BLaER1 (cell line): ENCODE measurements around the gene ZNF324.

Source experiments
- H3K27ac ChIP-seq: shearing (Covaris generic); formaldehyde crosslinking; 2 replicates; pipeline ENCODE4 v1.8.1; 2022
- H3K27me3 ChIP-seq: shearing (Covaris generic); formaldehyde crosslinking; 2 replicates; pipeline ENCODE4 v1.8.1; 2022
- H3K36me3 ChIP-seq: shearing (Covaris generic); formaldehyde crosslinking; 2 replicates; pipeline ENCODE4 v1.8.1; 2022
- H3K4me1 ChIP-seq: shearing (Covaris generic); formaldehyde crosslinking; 2 replicates; pipeline ENCODE4 v1.8.1; 2022
- H3K4me2 ChIP-seq: shearing (Covaris generic); formaldehyde crosslinking; 2 replicates; pipeline ENCODE4 v1.8.1; 2022
- H3K4me3 ChIP-seq: shearing (Covaris generic); formaldehyde crosslinking; 2 replicates; pipeline ENCODE4 v1.8.1; 2022
- H3K9ac ChIP-seq: shearing (Covaris generic); formaldehyde crosslinking; 2 replicates; pipeline ENCODE4 v1.8.1; 2022
- H3K9me3 ChIP-seq: shearing (Covaris generic); formaldehyde crosslinking; 2 replicates; pipeline ENCODE4 v1.8.1; 2022
- H4K20me1 ChIP-seq: shearing (Covaris generic); formaldehyde crosslinking; 2 replicates; pipeline ENCODE4 v1.8.1; 2022
- Cebpa-rat ChIP-seq: shearing (Covaris generic); IDR thresholded peaks from 2 replicates; pipeline ENCODE4 v1.8.1; 2022

Gene ZNF324

GRCh38 chr19:58471736-58472135 lies 4.9 kb downstream of the ZNF324 start:
- TF ChIP-seq Cebpa-rat = no peak
- Histone ChIP-seq H4K20me1 (peaks cover 56% of the 10 kb centered on the region), H3K9ac (no peak overlapping the region)

GRCh38 chr19:58473775-58474174 lies 6.9 kb downstream of the ZNF324 start:
- Histone ChIP-seq H3K27ac (no peak overlapping the region), H4K20me1 (peaks cover 38% of the 10 kb centered on the region), H3K4me2 (peak overlapping the region; percentile 91), H3K4me3 (no peak overlapping the region), H3K9ac (peak overlapping the region; percentile 85), H3K36me3 (peaks cover 48% of the 10 kb centered on the region), H3K4me1 (peaks cover 43% of the 10 kb centered on the region), H3K9me3 (no peaks in the 10 kb centered on the region), H3K27me3 (no peaks in the 10 kb centered on the region)
- no peak for TF ChIP-seq Cebpa-rat

More at GRCh38 chr19:58471736-58472135, 4.9 kb downstream of the ZNF324 start:
- Histone ChIP-seq H3K9me3 (no peaks in the 10 kb centered on the region), H3K27ac (no peak overlapping the region), H3K4me2 (no peak overlapping the region), H3K4me3 (no peak overlapping the region), H3K4me1 (peaks cover 43% of the 10 kb centered on the region), H3K36me3 (peaks cover 48% of the 10 kb centered on the region), H3K27me3 (no peaks in the 10 kb centered on the region)

GRCh38 chr19:58474291-58474996 lies 7.6 kb downstream of the ZNF324 start:
- Histone ChIP-seq H3K4me2 (peak overlapping the region; percentile 91), H4K20me1 (peaks cover 31% of the 10 kb centered on the region), H3K9ac (peak overlapping the region; percentile 85), H3K27ac (peak overlapping the region; percentile 87), H3K4me1 (peaks cover 42% of the 10 kb centered on the region), H3K27me3 (no peaks in the 10 kb centered on the region), H3K4me3 (peak overlapping the region; percentile 74), H3K9me3 (no peaks in the 10 kb centered on the region), H3K36me3 (peaks cover 42% of the 10 kb centered on the region)
- no peak for TF ChIP-seq Cebpa-rat

GRCh38 chr19:58474997-58475713 lies 8.3 kb downstream of the ZNF324 start:
- Histone ChIP-seq H3K4me1 (peaks cover 42% of the 10 kb centered on the region), H3K27ac (peak overlapping the region; percentile 87), H3K4me3 (peak overlapping the region; percentile 74), H3K36me3 (peaks cover 40% of the 10 kb centered on the region), H3K9me3 (no peaks in the 10 kb centered on the region), H4K20me1 (peaks cover 29% of the 10 kb centered on the region), H3K4me2 (peak overlapping the region; percentile 91), H3K27me3 (no peaks in the 10 kb centered on the region), H3K9ac (peak overlapping the region; percentile 85)
- no peak for TF ChIP-seq Cebpa-rat

GRCh38 chr19:58475714-58476497 lies 9.0 kb downstream of the ZNF324 start, which contains the start of gene ZNF446:
ZNF446 (plus strand) TSS chr19:58476352; CDS start chr19:58477219, 867 bp downstream.
- H3K9me3 ChIP-seq = no peaks in the 10 kb centered on the region
- peak within 1 kb of the TSS; percentile 87 for H3K27ac ChIP-seq
- peaks cover 50% of the 10 kb centered on the region for H3K4me1 ChIP-seq
- no peak for TF ChIP-seq Cebpa-rat
- H3K9ac ChIP-seq = peak within 1 kb of the TSS; percentile 85
- H3K4me3 ChIP-seq = peak within 1 kb of the TSS; percentile 74
- H3K36me3 ChIP-seq = peaks cover 41% of the 10 kb centered on the region
- peak within 1 kb of the TSS; percentile 91 for H3K4me2 ChIP-seq
- no peaks in the 10 kb centered on the region for H3K27me3 ChIP-seq
- H4K20me1 ChIP-seq = peaks cover 29% of the 10 kb centered on the region

GRCh38 chr19:58476498-58477015 lies 9.7 kb downstream of the ZNF324 start:
- H3K4me2 ChIP-seq = peak overlapping the region; percentile 91
- no peak for TF ChIP-seq Cebpa-rat
- H3K27me3 ChIP-seq = no peaks in the 10 kb centered on the region
- peak overlapping the region; percentile 74 for H3K4me3 ChIP-seq
- H3K27ac ChIP-seq = peak overlapping the region; percentile 87
- peaks cover 53% of the 10 kb centered on the region for H3K4me1 ChIP-seq
- peaks cover 43% of the 10 kb centered on the region for H3K36me3 ChIP-seq
- peak overlapping the region; percentile 85 for H3K9ac ChIP-seq
- H3K9me3 ChIP-seq = no peaks in the 10 kb centered on the region
- peaks cover 29% of the 10 kb centered on the region for H4K20me1 ChIP-seq

- Histone ChIP-seq H3K36me3 (peaks cover 37% of the 10 kb centered on the region), H3K27me3 (no peaks in the 10 kb centered on the region), H3K4me1 (peaks cover 57% of the 10 kb centered on the region), H3K9me3 (no peaks in the 10 kb centered on the region), H3K4me2 (peak overlapping the region; percentile 91), H3K9ac (peak overlapping the region; percentile 85; the same call in 1 of the 2 replicates), H3K4me3 (peak overlapping the region; percentile 74), H3K27ac (peak overlapping the region; percentile 87; the same call in 1 of the 2 replicates), H4K20me1 (peaks cover 25% of the 10 kb centered on the region)
- no peak for TF ChIP-seq Cebpa-rat
Observed at GRCh38 chr19:58477130-58477529, 10.2 kb downstream of the ZNF324 start.

GRCh38 chr19:58477871-58478270 lies 11.0 kb downstream of the ZNF324 start:
- no peak overlapping the region for H3K9ac ChIP-seq
- H3K4me2 ChIP-seq = no peak overlapping the region

GRCh38 chr19:58479303-58479702 lies 12.4 kb downstream of the ZNF324 start:
- Histone ChIP-seq H4K20me1 (peaks cover 8% of the 10 kb centered on the region), H3K4me2 (no peak overlapping the region), H3K27me3 (no peaks in the 10 kb centered on the region), H3K9me3 (no peaks in the 10 kb centered on the region), H3K36me3 (peaks cover 18% of the 10 kb centered on the region), H3K27ac (no peak overlapping the region), H3K9ac (no peak overlapping the region; the same call in 1 of the 2 replicates), H3K4me1 (peaks cover 59% of the 10 kb centered on the region), H3K4me3 (no peak overlapping the region)
- no peak for TF ChIP-seq Cebpa-rat

More at GRCh38 chr19:58477871-58478270, 11.0 kb downstream of the ZNF324 start:
- no peaks in the 10 kb centered on the region for H3K27me3 ChIP-seq
- no peak overlapping the region for H3K27ac ChIP-seq
- H3K9me3 ChIP-seq = no peaks in the 10 kb centered on the region
- no peak overlapping the region for H3K4me3 ChIP-seq
- no peak for TF ChIP-seq Cebpa-rat
- H3K36me3 ChIP-seq = peaks cover 30% of the 10 kb centered on the region
- peaks cover 65% of the 10 kb centered on the region for H3K4me1 ChIP-seq
- H4K20me1 ChIP-seq = peaks cover 19% of the 10 kb centered on the region
